ENCODE results near the gene EPHA8.

DNA sequence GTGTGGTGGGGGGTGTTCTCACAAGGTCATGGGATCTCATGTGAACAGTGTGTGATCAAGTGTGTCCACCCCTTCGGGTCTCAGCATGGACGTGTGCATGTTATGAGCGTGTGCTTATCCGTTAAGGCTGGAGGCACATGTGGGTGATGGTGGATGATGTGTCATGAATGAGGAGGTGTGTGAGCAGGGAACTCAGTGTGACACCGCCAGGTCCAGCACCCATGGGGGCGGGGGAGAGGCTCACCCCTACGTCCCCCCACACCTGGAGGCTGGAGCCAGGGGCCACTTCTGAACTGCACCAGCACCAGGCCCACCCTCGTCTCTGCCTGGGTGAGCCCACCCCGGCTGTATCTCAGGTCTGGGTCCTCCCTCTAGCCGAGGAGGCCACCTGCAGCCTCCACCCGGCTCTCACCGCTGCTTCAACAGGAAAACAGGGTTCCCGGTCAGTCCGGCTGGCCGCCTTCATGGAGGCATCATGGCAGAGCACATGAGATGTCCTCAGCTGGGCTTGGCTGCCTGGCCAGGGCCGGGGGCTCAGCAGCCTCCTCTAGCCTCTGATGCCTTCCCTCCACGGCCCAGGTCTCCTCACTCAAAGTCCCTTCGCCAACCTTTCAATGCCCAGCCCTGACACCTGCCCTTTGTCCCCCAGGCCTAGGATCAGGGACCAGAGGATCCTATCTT, 38.9 kb downstream of the EPHA8 start:
- no peak for TF ChIP-seq ZBTB21 (tag by site-specific recombination; IDR thresholded peaks at IDR 0.05)
- TF ChIP-seq CTCF (tag by site-specific recombination; IDR thresholded peaks at IDR 0.05): no peak
- TF ChIP-seq ZNF350 (tag by site-specific recombination; IDR thresholded peaks at IDR 0.05): no peak
- no peak for TF ChIP-seq ZNF785 (tag by site-specific recombination; IDR thresholded peaks at IDR 0.05)
- no peak for TF ChIP-seq ZNF610 (tag by site-specific recombination; IDR thresholded peaks at IDR 0.05; ENCODE audit: borderline replicate concordance)
- no peak for TF ChIP-seq ZNF660 (tag by site-specific recombination; IDR thresholded peaks at IDR 0.05)
- no peak for TF ChIP-seq ZSCAN23 (tag by site-specific recombination; IDR thresholded peaks at IDR 0.05)
- no peak for TF ChIP-seq ATF2 (tag by site-specific recombination; IDR thresholded peaks at IDR 0.05; ENCODE audit: low read depth)
- no peak for TF ChIP-seq PBX3 (CRISPR knock-in tag; IDR thresholded peaks at IDR 0.05)
- TF ChIP-seq ZNF707 (tag by site-specific recombination; IDR thresholded peaks at IDR 0.05): no peak
- no peak for TF ChIP-seq ZNF175 (tag by site-specific recombination; IDR thresholded peaks at IDR 0.05)
